IMR-90 (cell line): ENCODE data around the gene SPATA33. TPM values are rescaled to one million over a fixed set of nuclear protein-coding genes. Genes with fewer than 3 reads are reported as not detected.

ENCODE experiments used
- ATAC-seq: fragments of 200-7000 bp; cut with Tn5 transposase; 2 replicates; pipeline ENCODE4 v1.9.1; 2020; ENCODE audit warnings: low read depth, mild to moderate bottlenecking, moderate library complexity
- BruUV-seq: library from RNA; stranded (reverse); fragments of 400-500 nt; replicated peaks from 2 replicates; lab custom pipeline; 2021; lab: Mats Ljungman, UMichigan
- CTCF ChIA-PET: fragments of 300-600 bp; formaldehyde crosslinking; extraction: SDS; loops from one replicate; lab custom pipeline; 2021; ENCODE audit warnings: antibody characterized with exemption; lab: Yijun Ruan, JAX
- POLR2A ChIA-PET: fragments of 300-600 bp; sonication (Branson Sonifier 250); formaldehyde crosslinking; loops from one replicate; lab custom pipeline; 2022; ENCODE audit warnings: antibody characterized with exemption; ENCODE audit not compliant: unreplicated experiment; lab: Charles Lee
- DNase-seq: peaks from one replicate; pipeline ENCODE4 v3.0.0; 2013
- H2AFZ ChIP-seq: replicated peaks from 2 replicates; pipeline ENCODE3; 2013; ENCODE audit warnings: low read length, mild to moderate bottlenecking; ENCODE audit not compliant: poor library complexity
- H2AK5ac ChIP-seq: 2 replicates; pipeline ENCODE4 v1.6.1; 2013; ENCODE audit warnings: low read depth, low read length, inconsistent platforms
- H2AK9ac ChIP-seq: replicated peaks from 2 replicates; pipeline ENCODE3; 2013; ENCODE audit warnings: mild to moderate bottlenecking, low read depth, low read length, moderate library complexity; ENCODE audit not compliant: poor library complexity
- H2BK120ac ChIP-seq: 2 replicates; pipeline ENCODE4 v1.6.1; 2013; ENCODE audit warnings: low read depth, low read length, inconsistent platforms
- H2BK15ac ChIP-seq: 3 replicates; pipeline ENCODE4 v1.6.1; 2013; ENCODE audit warnings: low read depth, low read length, inconsistent platforms
- H2BK20ac ChIP-seq: 2 replicates; pipeline ENCODE4 v1.6.1; 2013; ENCODE audit warnings: low read depth, mild to moderate bottlenecking, inconsistent platforms, low read length, moderate library complexity
- H2BK5ac ChIP-seq: 2 replicates; pipeline ENCODE4 v1.6.1; 2013; ENCODE audit warnings: mild to moderate bottlenecking, low read depth, low read length, inconsistent platforms; ENCODE audit not compliant: poor library complexity, severe bottlenecking
- H3K14ac ChIP-seq: replicated peaks from 2 replicates; pipeline ENCODE4 v1.6.1; 2013; ENCODE audit warnings: low read depth, low read length, inconsistent platforms
- H3K18ac ChIP-seq: 2 replicates; pipeline ENCODE4 v1.6.1; 2013; ENCODE audit warnings: low read depth, low read length, control low read depth
- H3K23ac ChIP-seq: 2 replicates; pipeline ENCODE4 v1.6.1; 2013; ENCODE audit warnings: low read depth, low read length, inconsistent platforms
- H3K27ac ChIP-seq: 2 replicates; pipeline ENCODE4 v1.5.1; 2013; ENCODE audit warnings: mild to moderate bottlenecking, control low read depth, low read length; ENCODE audit not compliant: insufficient read depth
- H3K27me3 ChIP-seq: 2 replicates; pipeline ENCODE4 v1.6.1; 2013; ENCODE audit warnings: low read length; ENCODE audit not compliant: control insufficient read depth, insufficient read depth
- H3K36me3 ChIP-seq: 2 replicates; pipeline ENCODE4 v1.6.1; 2013; ENCODE audit warnings: low read length, mixed read lengths; ENCODE audit not compliant: control insufficient read depth, insufficient read depth
- H3K4ac ChIP-seq: 2 replicates; pipeline ENCODE4 v1.6.1; 2013; ENCODE audit warnings: low read depth, low read length, inconsistent platforms
- H3K4me1 ChIP-seq: 2 replicates; pipeline ENCODE4 v1.6.1; 2013; ENCODE audit warnings: low read length, mixed read lengths; ENCODE audit not compliant: control insufficient read depth, insufficient read depth
- H3K4me2 ChIP-seq: 2 replicates; pipeline ENCODE4 v1.6.1; 2013; ENCODE audit warnings: low read depth, mild to moderate bottlenecking, control low read depth, low read length, moderate library complexity
- H3K4me3 ChIP-seq: 2 replicates; pipeline ENCODE4 v1.5.1; 2013; ENCODE audit warnings: low read depth, mild to moderate bottlenecking, control low read depth, low read length, moderate library complexity; ENCODE audit not compliant: insufficient read depth
- H3K56ac ChIP-seq: 2 replicates; pipeline ENCODE4 v1.6.1; 2013; ENCODE audit warnings: low read length, inconsistent platforms; ENCODE audit not compliant: insufficient read depth; ENCODE audit errors: extremely low read depth
- H3K79me1 ChIP-seq, 2 experiments: 2 replicates each; pipeline ENCODE4 v1.6.1; 2013; ENCODE audit warnings: low read length in 2 of 2, inconsistent platforms in 1 of 2, low read depth in 1 of 2
- H3K9ac ChIP-seq: 2 replicates; pipeline ENCODE4 v1.6.1; 2013; ENCODE audit warnings: low read depth, low read length, control low read depth
- H3K9me1 ChIP-seq: 2 replicates; pipeline ENCODE4 v1.6.1; 2013; ENCODE audit warnings: low read length, inconsistent platforms; ENCODE audit not compliant: insufficient read depth
- H3K9me3 ChIP-seq: 2 replicates; pipeline ENCODE4 v1.6.1; 2013; ENCODE audit warnings: low read length; ENCODE audit not compliant: control insufficient read depth, insufficient read depth
- H4K20me1 ChIP-seq: 2 replicates; pipeline ENCODE4 v1.6.1; 2013; ENCODE audit warnings: low read length, inconsistent platforms; ENCODE audit not compliant: insufficient read depth
- H4K5ac ChIP-seq: 2 replicates; pipeline ENCODE4 v1.6.1; 2013; ENCODE audit warnings: mild to moderate bottlenecking, low read depth, low read length, control low read depth
- H4K8ac ChIP-seq, 2 experiments: 2 replicates each; pipeline ENCODE4 v1.6.1; 2013; ENCODE audit warnings: low read depth in 2 of 2, low read length in 2 of 2, control low read depth in 1 of 2, inconsistent platforms in 1 of 2
- H4K91ac ChIP-seq: 2 replicates; pipeline ENCODE4 v1.6.1; 2013; ENCODE audit warnings: low read depth, low read length, inconsistent platforms; ENCODE audit not compliant: insufficient read depth
- BHLHE40 ChIP-seq: fragments of 150-350 bp; IDR thresholded peaks from 2 replicates; pipeline ENCODE4 v1.6.1; 2016; ENCODE audit warnings: mild to moderate bottlenecking, low read depth, low read length
- CEBPB ChIP-seq: IDR thresholded peaks from 2 replicates; pipeline ENCODE4 v1.6.1; 2012; ENCODE audit warnings: low read depth, low read length, improper control_type of control experiment
- CHD1 ChIP-seq: IDR thresholded peaks from 2 replicates; pipeline ENCODE4 v1.6.1; 2012; ENCODE audit warnings: low read depth, low read length, improper control_type of control experiment
- CTCF ChIP-seq: conservative IDR thresholded peaks from 2 replicates; pipeline ENCODE4 v1.5.1; 2012; ENCODE audit warnings: mild to moderate bottlenecking, low read depth, low read length, improper control_type of control experiment
- MAZ ChIP-seq: IDR thresholded peaks from 2 replicates; pipeline ENCODE4 v1.6.1; 2012; ENCODE audit warnings: low read depth, mild to moderate bottlenecking, low read length, improper control_type of control experiment, moderate library complexity, borderline replicate concordance
- MXI1 ChIP-seq: IDR thresholded peaks from 2 replicates; pipeline ENCODE4 v1.6.1; 2012; ENCODE audit warnings: low read depth, mild to moderate bottlenecking, low read length, moderate library complexity, borderline replicate concordance
- NFE2L2 ChIP-seq: fragments of 150-350 bp; IDR thresholded peaks from 2 replicates; pipeline ENCODE4 v1.6.1; 2016; ENCODE audit warnings: low read depth, mild to moderate bottlenecking, low read length
- POLR2A ChIP-seq: IDR thresholded peaks from 2 replicates; pipeline ENCODE4 v1.6.1; 2012; ENCODE audit warnings: mild to moderate bottlenecking, low read depth, low read length
- RCOR1 ChIP-seq: IDR thresholded peaks from 2 replicates; pipeline ENCODE4 v1.6.1; 2012; ENCODE audit warnings: mild to moderate bottlenecking, low read length, improper control_type of control experiment; ENCODE audit not compliant: insufficient replicate concordance
- RFX5 ChIP-seq: IDR thresholded peaks from 2 replicates; pipeline ENCODE4 v1.8.0; 2012; ENCODE audit warnings: low read depth, mild to moderate bottlenecking, low read length, moderate library complexity
- SMC3 ChIP-seq: fragments of 150-350 bp; IDR thresholded peaks from 2 replicates; pipeline ENCODE4 v1.6.1; 2016; ENCODE audit warnings: low read depth, mild to moderate bottlenecking, antibody characterized with exemption, low read length, moderate library complexity
- WGBS, 2 experiments: methylation state at CpG; one replicate each; pipeline versions ENCODE4 v1.1.5 to v1.1.7; 2013; ENCODE audit warnings: missing lambda C conversion rate in 2 of 2; ENCODE audit not compliant: insufficient read length in 1 of 2; ENCODE audit errors: extremely low coverage in 2 of 2; 5-methylcytosine and 5-hydroxymethylcytosine counted together
- dilution Hi-C: fragments of 300-500 bp; cut with HindIII; formaldehyde crosslinking; loops from one replicate; pipeline ENCODE4 v1.14.3; 2018; ENCODE audit warnings: low sequenced_read_pairs; ENCODE audit not compliant: unreplicated experiment
- in situ Hi-C: fragments of 300-500 bp; cut with MboI; formaldehyde crosslinking; loops from 3 replicates; pipeline ENCODE4 v1.14.3; 2019; ENCODE audit warnings: low sequenced_read_pairs, inconsistent platforms, mixed read lengths
- intact Hi-C: fragments of 100-400 bp; cut with micrococcal nuclease; formaldehyde crosslinking; loops from 2 replicates; pipeline ENCODE4 v1.10.0; 2022
- polyA plus RNA-seq, 3 experiments: library from polyadenylated mRNA; depleted of rRNA; stranded (reverse); fragments of >200 nt; gene quantifications; 2 replicates each; pipeline ENCODE4 v1.2.3, GENCODE V29; 2012; ENCODE audit warnings: low replicate concordance in 1 of 3
- total RNA-seq: library from RNA; depleted of rRNA; stranded (reverse); fragments of >200 nt; gene quantifications from 2 replicates; pipeline ENCODE4 v1.2.3, GENCODE V29; 2012
- TF ChIP-seq, protein P1 (sequence below): fragments of 150-350 bp; IDR thresholded peaks from 2 replicates; pipeline ENCODE4 v1.6.1; 2016; ENCODE audit warnings: low read depth, mild to moderate bottlenecking, low read length, moderate library complexity, borderline replicate concordance
- TF ChIP-seq, protein P2 (sequence below): fragments of 150-350 bp; IDR thresholded peaks from 2 replicates; pipeline ENCODE4 v1.6.1; 2017; ENCODE audit warnings: mild to moderate bottlenecking, antibody characterized with exemption, low read length, low read depth

The SPATA33 gene
- total and polyA plus RNA-seq, 2 of the 4 experiments (the other 2 are of a cell fraction): 0.90 to 3.4 TPM

DNA sequence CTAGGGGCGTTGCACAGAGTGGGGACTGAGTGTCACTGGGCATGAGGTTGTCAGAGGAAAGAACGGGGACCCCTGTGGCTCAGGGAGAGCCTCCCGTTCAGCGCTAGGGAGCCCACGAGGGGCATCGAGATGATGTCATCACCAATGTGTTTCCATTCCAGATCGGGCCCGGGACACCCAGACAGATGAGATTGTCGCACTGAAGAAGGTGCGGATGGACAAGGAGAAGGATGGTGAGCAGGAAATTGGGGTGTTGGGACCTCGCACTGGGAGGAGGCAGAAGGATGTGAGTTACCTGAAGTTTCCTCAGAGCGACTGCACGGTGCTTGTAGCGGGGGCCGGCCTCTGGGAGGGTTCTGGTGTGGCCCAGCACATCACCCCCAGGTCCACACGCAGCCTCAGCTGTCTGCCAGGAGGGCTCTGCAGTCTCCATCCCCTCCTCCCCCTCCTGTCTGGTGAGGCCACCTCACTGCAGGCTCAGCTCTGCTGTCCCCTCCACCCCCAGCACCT is 32.8 kb downstream of the SPATA33 start:
- ChIA-PET CTCF (interaction anchor here (1.5 kb wide), 1 partner anchor 10 kb away, joined by 4 read pairs; no protein-coding TSS in a partner anchor), POLR2A (no interaction called here)
- no peak overlapping the region for H3K56ac ChIP-seq
- no TSS peak for BruUV-seq
- H3K18ac ChIP-seq: no peak overlapping the region
- H3K4me2 ChIP-seq: no peak overlapping the region
- intact Hi-C loops: no loop called here
- H3K9me1 ChIP-seq: peaks cover 6% of the 10 kb centered on the region; the same call in 1 of the 2 replicates
- no peak overlapping the region for H4K91ac ChIP-seq
- TF ChIP-seq CTCF: no peak
- TF ChIP-seq SMC3: no peak
- TF ChIP-seq MAZ: no peak
- TF ChIP-seq RFX5: no peak
- no peak for TF ChIP-seq POLR2A
- TF ChIP-seq, protein P1, sequence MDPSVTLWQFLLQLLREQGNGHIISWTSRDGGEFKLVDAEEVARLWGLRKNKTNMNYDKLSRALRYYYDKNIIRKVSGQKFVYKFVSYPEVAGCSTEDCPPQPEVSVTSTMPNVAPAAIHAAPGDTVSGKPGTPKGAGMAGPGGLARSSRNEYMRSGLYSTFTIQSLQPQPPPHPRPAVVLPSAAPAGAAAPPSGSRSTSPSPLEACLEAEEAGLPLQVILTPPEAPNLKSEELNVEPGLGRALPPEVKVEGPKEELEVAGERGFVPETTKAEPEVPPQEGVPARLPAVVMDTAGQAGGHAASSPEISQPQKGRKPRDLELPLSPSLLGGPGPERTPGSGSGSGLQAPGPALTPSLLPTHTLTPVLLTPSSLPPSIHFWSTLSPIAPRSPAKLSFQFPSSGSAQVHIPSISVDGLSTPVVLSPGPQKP: no peak
- no peak for TF ChIP-seq BHLHE40
- no peak for TF ChIP-seq NFE2L2
- TF ChIP-seq, protein P2, sequence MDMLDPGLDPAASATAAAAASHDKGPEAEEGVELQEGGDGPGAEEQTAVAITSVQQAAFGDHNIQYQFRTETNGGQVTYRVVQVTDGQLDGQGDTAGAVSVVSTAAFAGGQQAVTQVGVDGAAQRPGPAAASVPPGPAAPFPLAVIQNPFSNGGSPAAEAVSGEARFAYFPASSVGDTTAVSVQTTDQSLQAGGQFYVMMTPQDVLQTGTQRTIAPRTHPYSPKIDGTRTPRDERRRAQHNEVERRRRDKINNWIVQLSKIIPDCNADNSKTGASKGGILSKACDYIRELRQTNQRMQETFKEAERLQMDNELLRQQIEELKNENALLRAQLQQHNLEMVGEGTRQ: no peak
- no peak for TF ChIP-seq CEBPB
- TF ChIP-seq MXI1: no peak
- no peak for TF ChIP-seq RCOR1
- TF ChIP-seq CHD1: no peak
- dilution Hi-C loops: no loop called here
- no peak overlapping the region for H3K27ac ChIP-seq
- peaks cover 28 to 36% of the 10 kb centered on the region in 2 experiments for H3K79me1 ChIP-seq
- no peaks in the 10 kb centered on the region for H3K27me3 ChIP-seq
- H3K9me3 ChIP-seq: no peaks in the 10 kb centered on the region
- H3K4me1 ChIP-seq: peaks cover 3% of the 10 kb centered on the region
- H4K5ac ChIP-seq: no peak overlapping the region
- H3K36me3 ChIP-seq: peaks cover 43% of the 10 kb centered on the region
- H2BK20ac ChIP-seq: no peak overlapping the region
- no peak overlapping the region for H3K14ac ChIP-seq
- 95% methylated on average over 9 of the region's 16 CpGs; no CpG with 5 or more reads in 1 of the 2 experiments for WGBS, 2 experiments
- no peak overlapping the region for H3K23ac ChIP-seq
- ATAC-seq: no peak
- H3K4ac ChIP-seq: no peak overlapping the region
- no peak overlapping the region for H2BK5ac ChIP-seq
- in situ Hi-C loops: no loop called here
- peak overlapping the region; percentile 31 for H2AK9ac ChIP-seq
- peaks cover 4% of the 10 kb centered on the region for H4K20me1 ChIP-seq
- no peak overlapping the region for H2AK5ac ChIP-seq
- no peak overlapping the region for H3K9ac ChIP-seq
- no peak for DNase-seq
- H4K8ac ChIP-seq: no peak overlapping the region
- H3K4me3 ChIP-seq: no peak overlapping the region
- no peak overlapping the region for H2BK15ac ChIP-seq
- H2BK120ac ChIP-seq: no peak overlapping the region
- H2AFZ ChIP-seq: no peak overlapping the region
